K562 (cell line): ENCODE results near the gene FAM200A. TPM values are rescaled to one million over a fixed set of nuclear protein-coding genes. Genes with fewer than 3 reads are reported as not detected.

Experiments
- FOXA3 ChIP-seq, 2 experiments: fragments of 450-650 bp in 1 of 2; sonication (generic) in 1 of 2; formaldehyde crosslinking; IDR thresholded peaks in 1 of 2; conservative IDR thresholded peaks in 1 of 2; 2 replicates each; pipeline versions ENCODE4 v1.4.0 to v1.8.0; 2020 to 2022; ENCODE audit warnings: mild to moderate bottlenecking in 2 of 2, missing genetic modification reagents in 1 of 2
- GABPA ChIP-seq: fragments of 200-800 bp; sonication (Bioruptor generic); conservative IDR thresholded peaks from 2 replicates; pipeline ENCODE4 v1.6.1; 2016; ENCODE audit warnings: low read depth, missing genetic modification characterization, missing compliant biosample characterization
- MCM5 ChIP-seq: fragments of 450-650 bp; IDR thresholded peaks from 2 replicates; pipeline ENCODE4 v1.6.1; 2016; ENCODE audit warnings: low read depth
- NFIC ChIP-seq: fragments of 450-650 bp; IDR thresholded peaks from 2 replicates; pipeline ENCODE4 v1.6.1; 2017; ENCODE audit warnings: mild to moderate bottlenecking, inconsistent platforms
- SMARCC2 ChIP-seq: fragments of 450-650 bp; IDR thresholded peaks from 2 replicates; pipeline ENCODE4 v1.6.1; 2017; ENCODE audit warnings: antibody characterized with exemption, moderate library complexity, mild to moderate bottlenecking, low read depth
- ZNF444 ChIP-seq: fragments of 250-450 bp; sonication (Bioruptor Pico); IDR thresholded peaks from 2 replicates; pipeline ENCODE4 v1.4.0; 2020; ENCODE audit warnings: mild to moderate bottlenecking, moderate library complexity
- ZNF707 ChIP-seq: fragments of 250-450 bp; sonication (Bioruptor Pico); conservative IDR thresholded peaks from 2 replicates; pipeline ENCODE4 v1.8.0; 2022; ENCODE audit warnings: inconsistent platforms, mild to moderate bottlenecking, moderate library complexity
- polyA plus RNA-seq, 8 experiments: library from polyadenylated mRNA; depleted of rRNA in 4 of 8; stranded (reverse) in 5 of 8; unstranded in 3 of 8; fragments of >200 nt; fragmentation: Nextera tagmentation in 2 of 8; fragmentation: Illumina TruSeq in 1 of 8; extraction: Ambion mirVana in 2 of 8; extraction: Trizol in 1 of 8; gene quantifications; 2 replicates each; pipeline versions ENCODE4 v1.2.1 to v1.2.3, GENCODE V29; 2011 to 2014; ENCODE audit warnings: inconsistent platforms in 1 of 8, missing spikeins in 1 of 8
- total RNA-seq, 7 experiments: library from RNA; depleted of rRNA in 6 of 7; stranded (reverse); fragments of >200 nt in 6 of 7; fragmentation: Illumina TruSeq in 2 of 7; extraction: Trizol in 2 of 7; gene quantifications; 2 replicates each; pipeline versions ENCODE4 v1.2.1 to v1.2.3, GENCODE V29; 2011 to 2021; ENCODE audit warnings: low replicate concordance in 1 of 7
- TF ChIP-seq, protein P1 (sequence below): fragments of 450-650 bp; IDR thresholded peaks from 2 replicates; pipeline ENCODE4 v1.6.1; 2016; ENCODE audit warnings: low read depth, mild to moderate bottlenecking, moderate library complexity
- TF ChIP-seq, protein P2 (sequence below): fragments of 250-450 bp; sonication (Bioruptor Pico); IDR thresholded peaks from 2 replicates; pipeline ENCODE4 v1.5.0; 2021; ENCODE audit warnings: mild to moderate bottlenecking, moderate library complexity
- TF ChIP-seq, protein P3 (sequence below): fragments of 250-450 bp; sonication (Bioruptor Pico); IDR thresholded peaks from 2 replicates; pipeline ENCODE4 v1.8.0; 2022; ENCODE audit warnings: moderate library complexity, mild to moderate bottlenecking, inconsistent platforms
- TF ChIP-seq, protein P4 (sequence below): fragments of 450-650 bp; IDR thresholded peaks from 2 replicates; pipeline ENCODE4 v1.6.1; 2017; ENCODE audit warnings: mild to moderate bottlenecking, moderate library complexity
- TF ChIP-seq, protein P5 (sequence below): fragments of 250-450 bp; sonication (Bioruptor Pico); IDR thresholded peaks from 2 replicates; pipeline ENCODE4 v1.4.0; 2020

FAM200A gene
- total and polyA plus RNA-seq, 9 of the 15 experiments (the other 6 are each of a cell fraction or from before 2014, with no cell fraction given) = 3.3 to 11.2 (median 8.3) TPM

DNA sequence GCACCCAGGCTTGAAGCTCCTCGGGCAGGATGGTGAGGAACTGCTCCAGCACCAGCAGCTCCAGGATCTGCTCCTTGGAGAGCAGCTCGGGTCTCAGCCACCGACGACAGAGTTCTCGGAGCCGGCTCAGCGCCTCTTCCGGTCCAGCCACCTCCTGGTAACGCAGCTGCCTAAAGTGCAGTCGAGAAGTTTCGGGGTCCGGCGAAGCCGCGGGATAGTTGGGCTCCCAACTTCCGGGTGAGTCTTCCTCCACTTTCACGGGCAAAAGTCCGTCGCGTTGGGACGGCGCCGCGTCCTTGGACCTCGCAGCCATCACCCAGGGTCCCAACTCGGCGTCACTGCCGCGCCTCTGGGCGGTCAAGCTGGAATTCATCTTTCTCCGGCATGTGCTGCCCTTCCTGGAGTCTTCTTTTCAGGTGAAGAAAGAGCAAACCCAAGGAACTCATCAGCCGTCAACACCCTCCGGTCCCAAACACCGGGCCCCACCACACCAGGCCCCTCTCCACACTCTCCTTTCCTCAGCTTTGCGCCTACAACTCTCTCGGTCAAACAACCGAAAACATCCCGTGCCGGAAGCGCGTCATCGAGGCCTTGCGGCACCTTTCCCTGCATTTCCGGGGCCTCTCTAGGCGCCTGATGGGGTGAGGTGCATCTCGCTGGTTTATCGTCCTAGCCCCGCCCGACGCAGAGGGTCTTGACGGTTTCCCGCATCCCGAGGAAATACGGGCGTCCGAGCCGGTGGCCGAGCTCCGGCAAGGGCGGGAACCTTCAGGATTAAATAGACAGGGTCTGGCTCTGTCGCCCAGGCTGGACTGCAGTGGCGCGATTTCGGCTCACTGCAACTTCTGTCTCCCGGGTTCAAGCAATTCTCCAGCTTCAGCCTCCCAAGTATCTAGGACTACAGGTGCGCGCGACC is 51.9 kb downstream of the FAM200A start, which contains the start of gene ZNF394 (continued):
- TF ChIP-seq, protein P1, sequence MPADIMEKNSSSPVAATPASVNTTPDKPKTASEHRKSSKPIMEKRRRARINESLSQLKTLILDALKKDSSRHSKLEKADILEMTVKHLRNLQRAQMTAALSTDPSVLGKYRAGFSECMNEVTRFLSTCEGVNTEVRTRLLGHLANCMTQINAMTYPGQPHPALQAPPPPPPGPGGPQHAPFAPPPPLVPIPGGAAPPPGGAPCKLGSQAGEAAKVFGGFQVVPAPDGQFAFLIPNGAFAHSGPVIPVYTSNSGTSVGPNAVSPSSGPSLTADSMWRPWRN = peak; percentile 45; the same call in 1 of the 2 replicates
- no peak for TF ChIP-seq MCM5
- TF ChIP-seq, protein P2, sequence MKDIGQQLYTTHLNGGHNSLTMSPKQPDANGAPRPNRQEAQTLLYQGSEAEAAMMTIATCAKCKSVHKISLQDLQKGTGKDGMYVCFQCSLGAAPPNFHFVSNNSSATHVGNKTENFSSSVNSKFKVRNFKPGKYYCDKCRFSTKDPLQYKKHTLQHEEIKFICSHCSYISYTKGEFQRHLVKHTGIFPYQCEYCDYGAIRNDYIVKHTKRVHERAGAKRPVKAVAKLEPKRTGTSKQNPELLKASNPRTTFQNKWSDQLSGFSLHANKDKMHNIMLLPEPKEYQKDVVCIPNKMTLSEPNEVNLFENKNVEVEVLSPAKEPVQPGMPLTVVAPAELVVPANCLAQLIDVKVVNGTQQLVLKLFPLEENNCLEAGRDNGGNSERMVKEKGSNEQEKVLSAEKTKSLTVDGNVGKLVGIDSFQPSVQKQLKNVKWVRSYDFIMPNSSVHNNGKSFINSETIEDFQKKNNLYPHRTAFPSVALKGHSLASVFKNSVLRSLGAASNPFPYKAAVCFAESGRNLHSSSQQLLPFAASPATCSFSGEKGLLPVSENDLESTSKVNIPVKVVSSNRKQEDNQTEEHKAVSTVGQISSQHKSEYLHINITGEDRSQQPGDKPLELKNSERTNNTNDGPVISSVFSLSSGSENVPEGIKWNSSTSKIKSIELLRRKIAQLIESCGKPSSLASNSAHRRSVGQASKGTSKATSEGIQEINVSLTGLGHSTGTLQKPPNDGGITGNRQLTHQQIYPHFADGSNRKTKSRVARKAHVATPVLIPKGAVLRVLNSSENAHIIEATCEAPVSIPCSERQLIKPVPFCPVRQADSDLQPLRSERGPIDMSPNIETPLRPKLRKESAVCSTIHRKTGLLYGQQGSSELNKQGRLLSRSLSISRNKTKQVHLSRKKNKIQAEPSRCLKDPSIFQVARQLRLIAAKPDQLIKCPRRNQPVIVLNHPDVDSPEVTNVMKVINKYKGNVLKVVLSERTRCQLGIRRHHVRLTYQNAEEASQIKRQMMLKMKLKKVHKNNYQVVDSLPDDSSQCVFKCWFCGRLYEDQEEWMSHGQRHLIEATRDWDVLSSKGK (CRISPR knock-in tag) = no peak
- peak; percentile 99 for TF ChIP-seq GABPA (tag)
- peak; percentile 34; the same call in 1 of the 2 replicates for TF ChIP-seq NFIC
- TF ChIP-seq ZNF444 (CRISPR knock-in tag) = no peak
- TF ChIP-seq FOXA3 (CRISPR knock-in tag; conservative IDR thresholded peaks at IDR 0.05 in 1 of 2, IDR thresholded peaks at IDR 0.05 in 1 of 2) = no peak
- no peak for TF ChIP-seq SMARCC2
- TF ChIP-seq, protein P3, sequence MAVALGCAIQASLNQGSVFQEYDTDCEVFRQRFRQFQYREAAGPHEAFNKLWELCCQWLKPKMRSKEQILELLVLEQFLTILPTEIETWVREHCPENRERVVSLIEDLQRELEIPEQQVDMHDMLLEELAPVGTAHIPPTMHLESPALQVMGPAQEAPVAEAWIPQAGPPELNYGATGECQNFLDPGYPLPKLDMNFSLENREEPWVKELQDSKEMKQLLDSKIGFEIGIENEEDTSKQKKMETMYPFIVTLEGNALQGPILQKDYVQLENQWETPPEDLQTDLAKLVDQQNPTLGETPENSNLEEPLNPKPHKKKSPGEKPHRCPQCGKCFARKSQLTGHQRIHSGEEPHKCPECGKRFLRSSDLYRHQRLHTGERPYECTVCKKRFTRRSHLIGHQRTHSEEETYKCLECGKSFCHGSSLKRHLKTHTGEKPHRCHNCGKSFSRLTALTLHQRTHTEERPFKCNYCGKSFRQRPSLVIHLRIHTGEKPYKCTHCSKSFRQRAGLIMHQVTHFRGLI (CRISPR knock-in tag) = no peak
- TF ChIP-seq ZNF707 (CRISPR knock-in tag) = no peak
- TF ChIP-seq, protein P4, sequence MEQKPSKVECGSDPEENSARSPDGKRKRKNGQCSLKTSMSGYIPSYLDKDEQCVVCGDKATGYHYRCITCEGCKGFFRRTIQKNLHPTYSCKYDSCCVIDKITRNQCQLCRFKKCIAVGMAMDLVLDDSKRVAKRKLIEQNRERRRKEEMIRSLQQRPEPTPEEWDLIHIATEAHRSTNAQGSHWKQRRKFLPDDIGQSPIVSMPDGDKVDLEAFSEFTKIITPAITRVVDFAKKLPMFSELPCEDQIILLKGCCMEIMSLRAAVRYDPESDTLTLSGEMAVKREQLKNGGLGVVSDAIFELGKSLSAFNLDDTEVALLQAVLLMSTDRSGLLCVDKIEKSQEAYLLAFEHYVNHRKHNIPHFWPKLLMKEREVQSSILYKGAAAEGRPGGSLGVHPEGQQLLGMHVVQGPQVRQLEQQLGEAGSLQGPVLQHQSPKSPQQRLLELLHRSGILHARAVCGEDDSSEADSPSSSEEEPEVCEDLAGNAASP = no peak
- TF ChIP-seq, protein P5, sequence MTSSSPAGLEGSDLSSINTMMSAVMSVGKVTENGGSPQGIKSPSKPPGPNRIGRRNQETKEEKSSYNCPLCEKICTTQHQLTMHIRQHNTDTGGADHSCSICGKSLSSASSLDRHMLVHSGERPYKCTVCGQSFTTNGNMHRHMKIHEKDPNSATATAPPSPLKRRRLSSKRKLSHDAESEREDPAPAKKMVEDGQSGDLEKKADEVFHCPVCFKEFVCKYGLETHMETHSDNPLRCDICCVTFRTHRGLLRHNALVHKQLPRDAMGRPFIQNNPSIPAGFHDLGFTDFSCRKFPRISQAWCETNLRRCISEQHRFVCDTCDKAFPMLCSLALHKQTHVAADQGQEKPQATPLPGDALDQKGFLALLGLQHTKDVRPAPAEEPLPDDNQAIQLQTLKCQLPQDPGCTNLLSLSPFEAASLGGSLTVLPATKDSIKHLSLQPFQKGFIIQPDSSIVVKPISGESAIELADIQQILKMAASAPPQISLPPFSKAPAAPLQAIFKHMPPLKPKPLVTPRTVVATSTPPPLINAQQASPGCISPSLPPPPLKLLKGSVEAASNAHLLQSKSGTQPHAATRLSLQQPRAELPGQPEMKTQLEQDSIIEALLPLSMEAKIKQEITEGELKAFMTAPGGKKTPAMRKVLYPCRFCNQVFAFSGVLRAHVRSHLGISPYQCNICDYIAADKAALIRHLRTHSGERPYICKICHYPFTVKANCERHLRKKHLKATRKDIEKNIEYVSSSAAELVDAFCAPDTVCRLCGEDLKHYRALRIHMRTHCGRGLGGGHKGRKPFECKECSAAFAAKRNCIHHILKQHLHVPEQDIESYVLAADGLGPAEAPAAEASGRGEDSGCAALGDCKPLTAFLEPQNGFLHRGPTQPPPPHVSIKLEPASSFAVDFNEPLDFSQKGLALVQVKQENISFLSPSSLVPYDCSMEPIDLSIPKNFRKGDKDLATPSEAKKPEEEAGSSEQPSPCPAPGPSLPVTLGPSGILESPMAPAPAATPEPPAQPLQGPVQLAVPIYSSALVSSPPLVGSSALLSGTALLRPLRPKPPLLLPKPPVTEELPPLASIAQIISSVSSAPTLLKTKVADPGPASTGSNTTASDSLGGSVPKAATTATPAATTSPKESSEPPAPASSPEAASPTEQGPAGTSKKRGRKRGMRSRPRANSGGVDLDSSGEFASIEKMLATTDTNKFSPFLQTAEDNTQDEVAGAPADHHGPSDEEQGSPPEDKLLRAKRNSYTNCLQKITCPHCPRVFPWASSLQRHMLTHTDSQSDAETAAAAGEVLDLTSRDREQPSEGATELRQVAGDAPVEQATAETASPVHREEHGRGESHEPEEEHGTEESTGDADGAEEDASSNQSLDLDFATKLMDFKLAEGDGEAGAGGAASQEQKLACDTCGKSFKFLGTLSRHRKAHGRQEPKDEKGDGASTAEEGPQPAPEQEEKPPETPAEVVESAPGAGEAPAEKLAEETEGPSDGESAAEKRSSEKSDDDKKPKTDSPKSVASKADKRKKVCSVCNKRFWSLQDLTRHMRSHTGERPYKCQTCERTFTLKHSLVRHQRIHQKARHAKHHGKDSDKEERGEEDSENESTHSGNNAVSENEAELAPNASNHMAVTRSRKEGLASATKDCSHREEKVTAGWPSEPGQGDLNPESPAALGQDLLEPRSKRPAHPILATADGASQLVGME (CRISPR knock-in tag) = no peak
